AG10803 (cell line): ENCODE data around the gene LRCOL1.

Experiments
- DNase-seq: peaks from one replicate; pipeline ENCODE4 v3.0.0; 2010; ENCODE audit warnings: low read depth
- H3K4me3 ChIP-seq: 2 replicates; pipeline ENCODE4 v1.5.1; 2011; ENCODE audit warnings: mild to moderate bottlenecking, low read length, control low read depth
- TF ChIP-seq, protein P1 (sequence below): conservative IDR thresholded peaks from 2 replicates; pipeline ENCODE4 v1.5.1; 2011; ENCODE audit warnings: mild to moderate bottlenecking, low read length, control low read depth, inconsistent platforms

The LRCOL1 gene

GRCh38 chr12:132575661-132576060, 34.7 kb downstream of the LRCOL1 start:
- TF ChIP-seq, protein P1, sequence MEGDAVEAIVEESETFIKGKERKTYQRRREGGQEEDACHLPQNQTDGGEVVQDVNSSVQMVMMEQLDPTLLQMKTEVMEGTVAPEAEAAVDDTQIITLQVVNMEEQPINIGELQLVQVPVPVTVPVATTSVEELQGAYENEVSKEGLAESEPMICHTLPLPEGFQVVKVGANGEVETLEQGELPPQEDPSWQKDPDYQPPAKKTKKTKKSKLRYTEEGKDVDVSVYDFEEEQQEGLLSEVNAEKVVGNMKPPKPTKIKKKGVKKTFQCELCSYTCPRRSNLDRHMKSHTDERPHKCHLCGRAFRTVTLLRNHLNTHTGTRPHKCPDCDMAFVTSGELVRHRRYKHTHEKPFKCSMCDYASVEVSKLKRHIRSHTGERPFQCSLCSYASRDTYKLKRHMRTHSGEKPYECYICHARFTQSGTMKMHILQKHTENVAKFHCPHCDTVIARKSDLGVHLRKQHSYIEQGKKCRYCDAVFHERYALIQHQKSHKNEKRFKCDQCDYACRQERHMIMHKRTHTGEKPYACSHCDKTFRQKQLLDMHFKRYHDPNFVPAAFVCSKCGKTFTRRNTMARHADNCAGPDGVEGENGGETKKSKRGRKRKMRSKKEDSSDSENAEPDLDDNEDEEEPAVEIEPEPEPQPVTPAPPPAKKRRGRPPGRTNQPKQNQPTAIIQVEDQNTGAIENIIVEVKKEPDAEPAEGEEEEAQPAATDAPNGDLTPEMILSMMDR: no peak

DNA sequence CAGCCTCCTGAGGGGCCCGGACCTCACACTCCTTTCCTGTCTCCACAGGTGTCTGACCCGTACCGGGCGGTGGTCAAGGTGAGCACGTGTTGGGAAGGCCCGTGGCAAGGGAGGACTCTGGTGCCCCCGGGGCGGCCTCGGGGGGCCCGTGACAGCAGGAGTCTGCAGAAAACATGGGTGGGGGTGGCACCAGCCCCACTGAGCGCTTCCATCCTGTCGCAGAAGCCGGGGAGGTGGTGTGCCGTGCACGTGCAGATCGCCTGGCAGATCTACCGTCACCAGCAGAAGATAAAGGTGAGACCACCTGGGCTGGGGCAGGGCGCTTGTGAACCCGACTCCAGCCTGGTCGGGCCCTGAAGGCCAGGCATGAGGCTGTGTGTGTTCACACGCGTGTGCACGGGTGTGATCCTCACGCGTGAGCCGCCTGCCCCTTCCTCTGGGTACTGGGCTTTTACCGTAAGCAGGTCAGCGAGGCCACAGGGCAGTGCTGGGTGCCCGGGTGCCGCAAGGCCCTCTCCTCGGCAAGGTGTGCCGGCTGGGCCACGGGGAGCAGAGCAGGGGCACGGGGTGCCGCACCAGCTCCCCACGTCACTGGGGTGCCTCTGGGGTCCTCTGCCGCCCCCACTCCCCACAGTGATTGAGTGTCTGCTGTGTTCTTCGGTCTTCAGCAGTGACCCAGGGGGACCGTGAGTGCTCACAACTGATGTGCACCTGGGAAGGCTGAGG, 35.9 kb downstream of the LRCOL1 start:
- DNase-seq: no peak
- H3K4me3 ChIP-seq: no peak overlapping the region
- TF ChIP-seq, protein P1: no peak

More at GRCh38 chr12:132575661-132576060, 34.7 kb downstream of the LRCOL1 start:
- no peak for DNase-seq
- no peak overlapping the region for H3K4me3 ChIP-seq

DNA sequence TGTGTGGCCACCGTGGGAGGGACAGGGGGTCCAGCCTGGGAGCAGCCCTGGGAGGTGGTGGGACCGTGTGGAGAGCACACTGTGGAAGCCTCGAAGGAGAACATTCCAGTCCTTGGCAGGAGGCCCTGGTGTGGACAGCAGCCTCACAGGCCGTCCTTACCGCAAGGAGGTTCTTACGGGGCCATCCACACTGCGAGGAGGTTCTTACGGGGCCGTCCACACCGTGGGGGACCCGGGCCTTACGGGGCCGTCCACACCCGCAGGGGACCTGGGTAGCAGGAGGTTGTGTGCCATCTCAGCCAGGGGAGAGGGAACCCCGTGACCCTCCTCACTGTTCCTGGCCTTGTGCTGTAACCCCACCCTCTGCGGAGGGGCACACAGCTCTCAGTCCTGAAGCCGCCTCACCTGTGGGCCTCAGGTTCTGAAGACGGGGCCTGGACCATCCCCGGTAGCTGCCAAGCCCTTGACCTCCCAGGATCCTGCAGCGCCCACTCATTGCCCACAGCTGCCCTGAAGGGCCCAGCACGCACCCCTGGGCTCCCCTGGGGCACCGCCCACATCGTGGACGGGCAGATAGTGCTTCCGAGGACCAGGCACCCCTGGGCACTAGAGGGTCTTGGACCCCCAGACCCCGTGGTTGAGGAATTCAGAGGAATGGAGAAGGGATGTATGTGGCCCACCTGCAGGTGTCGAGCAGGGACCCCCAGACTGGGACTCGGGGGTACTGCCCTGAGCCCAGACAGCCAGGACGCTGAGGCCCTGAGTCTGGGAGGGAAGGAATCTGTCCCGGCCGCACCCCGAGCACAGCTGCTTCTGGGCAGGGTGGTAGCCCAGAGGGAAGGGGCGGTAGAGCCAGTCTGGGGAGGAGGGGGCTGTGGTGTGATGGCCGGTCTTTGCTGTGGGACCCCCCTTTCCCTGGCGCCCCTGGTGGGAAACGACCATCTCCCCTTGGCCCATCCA, 37.3 kb downstream of the LRCOL1 start:
- no peak for DNase-seq
- H3K4me3 ChIP-seq: no peak overlapping the region
- TF ChIP-seq, protein P1: no peak

DNA sequence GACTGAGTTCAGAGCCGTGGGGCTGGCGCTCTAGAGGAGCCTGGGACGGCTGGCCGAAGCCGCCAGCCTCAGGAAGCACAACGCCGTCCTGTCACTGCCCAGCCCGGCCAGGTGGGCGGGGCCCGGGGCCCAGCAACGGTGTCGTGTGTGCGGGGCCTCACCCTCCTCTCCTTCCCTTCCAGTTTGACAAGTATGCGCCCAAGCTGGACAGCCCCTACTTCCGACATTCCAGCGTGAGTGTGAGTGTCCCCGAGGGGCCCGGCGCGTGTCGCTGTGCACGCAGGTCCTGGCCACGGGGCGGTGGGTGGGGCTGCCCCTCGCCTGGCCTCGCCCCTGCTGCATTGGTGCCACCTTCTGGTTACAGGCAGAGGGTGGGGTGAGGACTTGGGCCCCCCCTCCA, 38.3 kb downstream of the LRCOL1 start:
- TF ChIP-seq, protein P1: no peak
- no peak for DNase-seq
- H3K4me3 ChIP-seq: no peak overlapping the region

- no peak overlapping the region for H3K4me3 ChIP-seq
- TF ChIP-seq, protein P1: no peak
- no peak for DNase-seq
Observed at GRCh38 chr12:132571598-132571997, 38.8 kb downstream of the LRCOL1 start.

DNA sequence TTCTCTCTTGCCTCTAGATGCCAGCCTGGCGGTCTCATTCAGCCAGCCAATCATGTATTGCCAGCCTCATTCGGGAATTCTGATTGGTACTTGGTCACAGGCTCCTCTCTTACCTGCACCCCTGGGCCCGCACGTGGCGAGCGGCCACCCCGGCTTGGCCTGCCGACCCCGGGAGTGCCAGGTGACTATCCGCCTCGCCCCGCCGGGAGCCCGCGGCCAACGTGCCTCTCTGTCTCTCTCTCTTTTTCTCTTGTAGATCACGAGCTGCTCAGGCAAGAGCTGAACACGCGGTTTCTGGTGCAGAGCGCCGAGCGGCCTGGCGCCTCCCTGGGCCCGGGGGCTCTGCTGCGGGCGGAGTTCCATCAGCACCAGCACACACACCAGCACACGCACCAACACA, 39.3 kb downstream of the LRCOL1 start:
- TF ChIP-seq, protein P1: no peak
- no peak for DNase-seq
- no peak overlapping the region for H3K4me3 ChIP-seq
